ENCODE measurements around the gene SLC24A3.

Gene SLC24A3

GRCh38 chr20:19236371-19237055 is 24.1 kb downstream of the SLC24A3 start:
- Histone ChIP-seq H3K27ac (ENCODE audit: low read length) (no peak overlapping the region), H2AFZ (ENCODE audit: low read depth, low read length) (no peak overlapping the region), H3K27me3 (ENCODE audit: low read depth, low read length) (peaks cover 40% of the 10 kb centered on the region), H3K36me3 (replicated peaks; ENCODE audit: low read depth, low read length) (no peaks in the 10 kb centered on the region), H3K4me1 (ENCODE audit: low read length) (peaks cover 8% of the 10 kb centered on the region; the same call in 1 of the 2 replicates), H3K9ac (ENCODE audit: low read length) (no peak overlapping the region), H3K4me3 (ENCODE audit: low read length) (no peak overlapping the region), H4K20me1 (ENCODE audit: insufficient read depth, low read length) (no peaks in the 10 kb centered on the region), H3K4me2 (ENCODE audit: low read length) (no peak overlapping the region), H3K79me2 (ENCODE audit: low read length) (no peaks in the 10 kb centered on the region), H3K9me3 (ENCODE audit: insufficient read depth, low read length) (no peaks in the 10 kb centered on the region)
- TF ChIP-seq, protein P1, sequence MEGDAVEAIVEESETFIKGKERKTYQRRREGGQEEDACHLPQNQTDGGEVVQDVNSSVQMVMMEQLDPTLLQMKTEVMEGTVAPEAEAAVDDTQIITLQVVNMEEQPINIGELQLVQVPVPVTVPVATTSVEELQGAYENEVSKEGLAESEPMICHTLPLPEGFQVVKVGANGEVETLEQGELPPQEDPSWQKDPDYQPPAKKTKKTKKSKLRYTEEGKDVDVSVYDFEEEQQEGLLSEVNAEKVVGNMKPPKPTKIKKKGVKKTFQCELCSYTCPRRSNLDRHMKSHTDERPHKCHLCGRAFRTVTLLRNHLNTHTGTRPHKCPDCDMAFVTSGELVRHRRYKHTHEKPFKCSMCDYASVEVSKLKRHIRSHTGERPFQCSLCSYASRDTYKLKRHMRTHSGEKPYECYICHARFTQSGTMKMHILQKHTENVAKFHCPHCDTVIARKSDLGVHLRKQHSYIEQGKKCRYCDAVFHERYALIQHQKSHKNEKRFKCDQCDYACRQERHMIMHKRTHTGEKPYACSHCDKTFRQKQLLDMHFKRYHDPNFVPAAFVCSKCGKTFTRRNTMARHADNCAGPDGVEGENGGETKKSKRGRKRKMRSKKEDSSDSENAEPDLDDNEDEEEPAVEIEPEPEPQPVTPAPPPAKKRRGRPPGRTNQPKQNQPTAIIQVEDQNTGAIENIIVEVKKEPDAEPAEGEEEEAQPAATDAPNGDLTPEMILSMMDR (IDR thresholded peaks at IDR 0.05; ENCODE audit: low read depth, low read length), result no peak
- no peak for TF ChIP-seq EZH2phosphoT487 (IDR thresholded peaks at IDR 0.05; ENCODE audit: low read depth)

GRCh38 chr20:19241440-19241839 is 29.0 kb downstream of the SLC24A3 start:
- Histone ChIP-seq H3K4me2 (ENCODE audit: low read length) (no peak overlapping the region), H3K36me3 (replicated peaks; ENCODE audit: low read depth, low read length) (no peaks in the 10 kb centered on the region), H3K27me3 (ENCODE audit: low read depth, low read length) (peaks cover 41% of the 10 kb centered on the region), H3K9me3 (ENCODE audit: insufficient read depth, low read length) (no peaks in the 10 kb centered on the region), H3K4me3 (ENCODE audit: low read length) (no peak overlapping the region), H4K20me1 (ENCODE audit: insufficient read depth, low read length) (no peaks in the 10 kb centered on the region), H3K4me1 (ENCODE audit: low read length) (peaks cover 8% of the 10 kb centered on the region; the same call in 1 of the 2 replicates), H3K79me2 (ENCODE audit: low read length) (no peaks in the 10 kb centered on the region), H3K27ac (ENCODE audit: low read length) (no peak overlapping the region), H2AFZ (ENCODE audit: low read depth, low read length) (no peak overlapping the region), H3K9ac (ENCODE audit: low read length) (no peak overlapping the region)
- no peak for TF ChIP-seq EZH2phosphoT487 (IDR thresholded peaks at IDR 0.05; ENCODE audit: low read depth)
- TF ChIP-seq, protein P1 (IDR thresholded peaks at IDR 0.05; ENCODE audit: low read depth, low read length), result no peak

- no peaks in the 10 kb centered on the region for H3K4me1 ChIP-seq (ENCODE audit: low read length)
- H2AFZ ChIP-seq (ENCODE audit: low read depth, low read length), result no peak overlapping the region
- H3K4me2 ChIP-seq (ENCODE audit: low read length), result no peak overlapping the region
- TF ChIP-seq, protein P1 (IDR thresholded peaks at IDR 0.05; ENCODE audit: low read depth, low read length), result no peak
- no peaks in the 10 kb centered on the region for H4K20me1 ChIP-seq (ENCODE audit: insufficient read depth, low read length)
- H3K27ac ChIP-seq (ENCODE audit: low read length), result no peak overlapping the region
- no peak overlapping the region for H3K9ac ChIP-seq (ENCODE audit: low read length)
- no peaks in the 10 kb centered on the region for H3K36me3 ChIP-seq (replicated peaks; ENCODE audit: low read depth, low read length)
- H3K79me2 ChIP-seq (ENCODE audit: low read length), result no peaks in the 10 kb centered on the region
- no peak overlapping the region for H3K4me3 ChIP-seq (ENCODE audit: low read length)
- no peaks in the 10 kb centered on the region for H3K9me3 ChIP-seq (ENCODE audit: insufficient read depth, low read length)
- H3K27me3 ChIP-seq (ENCODE audit: low read depth, low read length), result peaks cover 42% of the 10 kb centered on the region
Observed at GRCh38 chr20:19244291-19244690, 31.8 kb downstream of the SLC24A3 start.

DNA sequence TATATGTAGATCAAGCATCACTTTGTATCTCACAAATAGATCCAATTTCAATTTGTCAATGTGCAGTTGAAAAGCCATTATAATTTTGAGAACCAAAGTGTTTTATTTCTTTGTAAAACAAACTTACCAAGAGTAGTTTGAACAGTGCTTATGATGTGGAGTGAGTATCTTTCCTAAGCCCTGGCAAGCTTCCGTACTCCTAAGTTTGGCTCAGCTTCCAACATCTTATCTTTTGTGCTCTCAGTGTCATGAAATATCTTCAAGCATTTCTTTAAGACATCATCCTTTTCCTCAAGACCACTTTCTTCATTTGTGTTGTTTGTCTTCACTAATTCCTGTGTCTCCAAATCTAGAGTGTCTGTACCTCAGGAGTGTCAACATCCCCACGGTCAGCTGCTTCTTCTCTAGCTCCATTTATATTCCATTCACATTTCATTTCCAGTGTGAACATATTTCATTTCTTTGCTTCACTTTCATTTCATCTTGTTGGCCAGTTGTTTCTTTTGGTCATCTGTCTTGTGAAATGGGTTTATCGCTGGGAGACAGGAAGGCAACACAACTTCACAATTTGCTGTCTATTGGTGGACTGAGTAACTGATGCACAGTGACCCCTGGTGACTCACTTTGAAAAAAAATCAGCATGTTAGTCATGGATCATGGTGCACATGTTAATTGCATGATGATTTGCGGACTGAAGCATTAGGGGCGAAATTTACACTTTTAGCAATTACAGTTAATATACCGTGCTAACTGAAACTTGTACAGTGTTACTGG is 36.9 kb downstream of the SLC24A3 start:
- Histone ChIP-seq H3K9ac (ENCODE audit: low read length) (no peak overlapping the region), H3K4me3 (ENCODE audit: low read length) (no peak overlapping the region), H3K4me2 (ENCODE audit: low read length) (no peak overlapping the region), H2AFZ (ENCODE audit: low read depth, low read length) (no peak overlapping the region), H3K79me2 (ENCODE audit: low read length) (no peaks in the 10 kb centered on the region), H3K27me3 (ENCODE audit: low read depth, low read length) (peaks cover 55% of the 10 kb centered on the region), H4K20me1 (ENCODE audit: insufficient read depth, low read length) (no peaks in the 10 kb centered on the region), H3K27ac (ENCODE audit: low read length) (no peak overlapping the region), H3K4me1 (ENCODE audit: low read length) (no peaks in the 10 kb centered on the region), H3K36me3 (replicated peaks; ENCODE audit: low read depth, low read length) (no peaks in the 10 kb centered on the region), H3K9me3 (ENCODE audit: insufficient read depth, low read length) (no peaks in the 10 kb centered on the region)
- TF ChIP-seq, protein P1 (IDR thresholded peaks at IDR 0.05; ENCODE audit: low read depth, low read length), result peak; percentile 48
- TF ChIP-seq EZH2phosphoT487 (IDR thresholded peaks at IDR 0.05; ENCODE audit: low read depth), result no peak
